Measurements from ENCODE around the gene FAM83E.

Gene FAM83E

GRCh38 chr19:48627865-48628314, 13.0 kb upstream of the FAM83E start:
- no peak for DNase-seq

- no peak for DNase-seq
These were observed 12.5 kb upstream of the FAM83E start for GRCh38 chr19:48627201-48627864.

GRCh38 chr19:48625891-48626327, 11.0 kb upstream of the FAM83E start:
- no peak for DNase-seq

GRCh38 chr19:48624791-48625723, 10.2 kb upstream of the FAM83E start:
- DNase-seq = no peak

- DNase-seq = peak; percentile 96
These were observed 9.3 kb upstream of the FAM83E start for GRCh38 chr19:48624067-48624594.

GRCh38 chr19:48623556-48624066, 8.7 kb upstream of the FAM83E start:
- DNase-seq = no peak

GRCh38 chr19:48619692-48620585, 5.1 kb upstream of the FAM83E start:
- DNase-seq = no peak

- DNase-seq = peak; percentile 95
These were observed 4.2 kb upstream of the FAM83E start, which contains the start of the genes RPL18 and SPHK2 for GRCh38 chr19:48618916-48619691. Gene RPL18, minus strand, starts transcription at chr19:48619178. Its CDS starts 35 bp downstream, at chr19:48619143. Gene SPHK2, plus strand, starts transcription at chr19:48619506. Its CDS starts 1,009 bp downstream, at chr19:48620515.

GRCh38 chr19:48618278-48618915, 3.5 kb upstream of the FAM83E start:
- no peak for DNase-seq

- no peak for DNase-seq
These were observed 2.5 kb upstream of the FAM83E start for GRCh38 chr19:48617146-48617937.

- DNase-seq = no peak
These were observed 1.7 kb upstream of the FAM83E start for GRCh38 chr19:48616491-48617056.

- DNase-seq = no peak
These were observed 1.2 kb upstream of the FAM83E start for GRCh38 chr19:48616041-48616436.

- no peak for DNase-seq
These were observed 560 bp upstream of the FAM83E start for GRCh38 chr19:48615231-48616040.

- DNase-seq = no peak
These were observed 932 bp downstream of the FAM83E start for GRCh38 chr19:48613852-48614435.

- no peak for DNase-seq
These were observed 1.6 kb downstream of the FAM83E start for GRCh38 chr19:48613024-48613851.

- no peak for DNase-seq
These were observed 3.0 kb downstream of the FAM83E start for GRCh38 chr19:48611872-48612271.

GRCh38 chr19:48609571-48610108, 5.2 kb downstream of the FAM83E start:
- DNase-seq = no peak
